ENCODE data around the gene IRAK2. TPM values are rescaled to one million over a fixed set of nuclear protein-coding genes. Genes with fewer than 3 reads are reported as not detected.

IRAK2 gene
- total and polyA plus RNA-seq, 9 donors = 1.1 to 2.3 (median 1.5) TPM

- DNase-seq = no peak
- peaks cover 11% of the 10 kb centered on the region for H3K4me1 ChIP-seq (ENCODE audit: insufficient read depth)
- intact Hi-C loops (cut with DNase I) = no loop called here
- TF ChIP-seq POLR2A (IDR thresholded peaks at IDR 0.05) = no peak
- TF ChIP-seq, protein P1, sequence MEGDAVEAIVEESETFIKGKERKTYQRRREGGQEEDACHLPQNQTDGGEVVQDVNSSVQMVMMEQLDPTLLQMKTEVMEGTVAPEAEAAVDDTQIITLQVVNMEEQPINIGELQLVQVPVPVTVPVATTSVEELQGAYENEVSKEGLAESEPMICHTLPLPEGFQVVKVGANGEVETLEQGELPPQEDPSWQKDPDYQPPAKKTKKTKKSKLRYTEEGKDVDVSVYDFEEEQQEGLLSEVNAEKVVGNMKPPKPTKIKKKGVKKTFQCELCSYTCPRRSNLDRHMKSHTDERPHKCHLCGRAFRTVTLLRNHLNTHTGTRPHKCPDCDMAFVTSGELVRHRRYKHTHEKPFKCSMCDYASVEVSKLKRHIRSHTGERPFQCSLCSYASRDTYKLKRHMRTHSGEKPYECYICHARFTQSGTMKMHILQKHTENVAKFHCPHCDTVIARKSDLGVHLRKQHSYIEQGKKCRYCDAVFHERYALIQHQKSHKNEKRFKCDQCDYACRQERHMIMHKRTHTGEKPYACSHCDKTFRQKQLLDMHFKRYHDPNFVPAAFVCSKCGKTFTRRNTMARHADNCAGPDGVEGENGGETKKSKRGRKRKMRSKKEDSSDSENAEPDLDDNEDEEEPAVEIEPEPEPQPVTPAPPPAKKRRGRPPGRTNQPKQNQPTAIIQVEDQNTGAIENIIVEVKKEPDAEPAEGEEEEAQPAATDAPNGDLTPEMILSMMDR (IDR thresholded peaks at IDR 0.05) = no peak
- H3K27me3 ChIP-seq = no peaks in the 10 kb centered on the region
- H3K36me3 ChIP-seq = no peaks in the 10 kb centered on the region
- H3K9me3 ChIP-seq = no peaks in the 10 kb centered on the region
- 81 to 83% (median 82%) methylated on average over 4 of the region's 4 CpGs for WGBS, 3 donors
- H3K4me3 ChIP-seq = no peak overlapping the region
- H3K27ac ChIP-seq = no peak overlapping the region
These were observed 33.5 kb downstream of the IRAK2 start for GRCh38 chr3:10198226-10198625.

- Histone ChIP-seq H3K27ac (no peak overlapping the region), H3K27me3 (no peaks in the 10 kb centered on the region), H3K9me3 (no peaks in the 10 kb centered on the region), H3K36me3 (no peaks in the 10 kb centered on the region), H3K4me1 (ENCODE audit: insufficient read depth) (peaks cover 8% of the 10 kb centered on the region), H3K4me3 (no peak overlapping the region)
- intact Hi-C loops (cut with DNase I) = no loop called here
- no peak for TF ChIP-seq EP300 (IDR thresholded peaks at IDR 0.05)
- TF ChIP-seq, protein P1 (IDR thresholded peaks at IDR 0.05) = no peak
- TF ChIP-seq POLR2A (IDR thresholded peaks at IDR 0.05) = no peak
- no peak for DNase-seq
- 72 to 83% (median 83%) methylated on average over 12 of the region's 12 CpGs for WGBS, 3 donors
These were observed 34.3 kb downstream of the IRAK2 start for GRCh38 chr3:10198761-10199649.

DNA sequence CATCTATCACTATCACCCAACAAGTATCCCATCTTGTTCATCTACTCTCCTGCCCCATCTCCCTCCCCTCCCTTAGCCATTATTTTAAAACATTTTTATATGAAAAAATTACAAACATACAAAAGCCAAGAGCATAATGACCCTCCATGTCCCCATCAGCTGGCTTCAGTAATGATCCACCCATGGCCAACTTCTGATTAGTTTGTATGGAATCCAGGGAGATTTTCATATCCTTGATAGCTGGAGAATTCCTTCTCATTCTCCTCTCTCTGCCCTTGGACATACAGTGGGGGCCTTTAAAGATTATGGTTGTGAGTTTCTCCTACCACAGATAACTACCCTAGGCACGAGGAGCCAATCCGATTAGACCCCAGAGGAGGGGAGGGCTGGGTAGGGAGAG is 40.2 kb downstream of the IRAK2 start:
- intact Hi-C loops (cut with DNase I) = no loop called here
- Histone ChIP-seq H3K27ac (no peak overlapping the region), H3K4me3 (no peak overlapping the region), H3K36me3 (no peaks in the 10 kb centered on the region), H3K9me3 (no peaks in the 10 kb centered on the region), H3K4me1 (ENCODE audit: insufficient read depth) (no peaks in the 10 kb centered on the region), H3K27me3 (no peaks in the 10 kb centered on the region)
- TF ChIP-seq, protein P1 (IDR thresholded peaks at IDR 0.05) = no peak
- TF ChIP-seq POLR2A (IDR thresholded peaks at IDR 0.05) (no peak), EP300 (IDR thresholded peaks at IDR 0.05) (no peak)
- DNase-seq = no peak
- 74 to 80% (median 79%) methylated on average over 2 of the region's 2 CpGs for WGBS, 3 donors

- TF ChIP-seq, protein P1 (IDR thresholded peaks at IDR 0.05) = no peak
- TF ChIP-seq POLR2A (IDR thresholded peaks at IDR 0.05) (no peak), EP300 (IDR thresholded peaks at IDR 0.05) (no peak)
- 70 to 86% (median 74%) methylated on average over 7 of the region's 7 CpGs for WGBS, 3 donors
- Histone ChIP-seq H3K27me3 (no peaks in the 10 kb centered on the region), H3K4me1 (ENCODE audit: insufficient read depth) (no peaks in the 10 kb centered on the region), H3K36me3 (no peaks in the 10 kb centered on the region), H3K9me3 (no peaks in the 10 kb centered on the region), H3K4me3 (no peak overlapping the region), H3K27ac (no peak overlapping the region)
- DNase-seq = no peak
- intact Hi-C loops (cut with DNase I) = no loop called here
These were observed 40.9 kb downstream of the IRAK2 start for GRCh38 chr3:10205451-10206165.

All from ovary (tissue), 9 donors.